GM12892 (cell line): ENCODE measurements around the gene MGAT3.

ENCODE experiments used
- DNase-seq: peaks from one replicate; pipeline ENCODE4 v3.0.0; 2011; ENCODE audit not compliant: insufficient read length
- FAIRE-seq: peaks from 2 replicates; lab custom pipeline; 2011; peaks lifted over from hg19 to GRCh38; lab: Jason Lieb, UNC
- POLR2A ChIP-seq: IDR thresholded peaks from 2 replicates; pipeline ENCODE4 v1.6.1; 2011; ENCODE audit warnings: low read depth, low read length, control low read depth
- POLR2AphosphoS5 ChIP-seq: IDR thresholded peaks from 2 replicates; pipeline ENCODE4 v1.6.1; 2011; ENCODE audit warnings: low read depth, low read length, control low read depth
- TAF1 ChIP-seq: IDR thresholded peaks from 2 replicates; pipeline ENCODE4 v1.6.1; 2011; ENCODE audit warnings: low read depth, mild to moderate bottlenecking, control low read depth, low read length, borderline replicate concordance

MGAT3 gene

GRCh38 chr22:39444247-39444800 lies 12.5 kb upstream of the MGAT3 start:
- no peak for TF ChIP-seq POLR2AphosphoS5
- no peak for TF ChIP-seq POLR2A
- TF ChIP-seq TAF1: no peak
- FAIRE-seq (no peak), DNase-seq (no peak)

DNA sequence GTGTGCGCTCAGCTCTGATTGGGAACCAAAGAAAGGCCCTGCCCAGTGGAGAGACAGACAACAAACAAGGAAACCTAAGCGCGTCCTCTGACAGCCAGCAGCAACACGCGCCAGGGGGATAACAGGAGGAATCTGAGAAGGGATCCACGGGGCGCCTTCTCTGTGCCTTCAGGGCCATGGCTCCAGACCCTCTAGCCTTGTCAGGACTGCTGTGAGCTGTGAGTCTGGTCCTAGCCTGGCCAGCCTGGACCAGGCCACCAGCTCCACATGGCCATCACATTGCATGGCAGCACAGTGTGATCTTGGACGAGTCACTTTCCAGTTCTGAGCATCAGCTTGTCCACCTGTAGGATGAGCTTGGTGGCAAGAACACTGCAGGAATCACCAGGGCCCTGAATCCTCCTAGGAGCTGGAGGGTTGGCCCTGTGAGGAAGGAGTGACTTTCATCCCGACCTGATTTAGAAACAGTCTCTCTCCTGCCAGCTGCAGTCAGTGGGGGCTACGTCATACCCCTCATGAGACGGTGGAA lies 11.8 kb upstream of the MGAT3 start:
- DNase-seq: no peak
- no peak for FAIRE-seq
- no peak for TF ChIP-seq POLR2A

- FAIRE-seq: no peak
- TF ChIP-seq POLR2A: no peak
- DNase-seq: no peak
These were observed 11.1 kb upstream of the MGAT3 start for GRCh38 chr22:39445678-39446077.

DNA sequence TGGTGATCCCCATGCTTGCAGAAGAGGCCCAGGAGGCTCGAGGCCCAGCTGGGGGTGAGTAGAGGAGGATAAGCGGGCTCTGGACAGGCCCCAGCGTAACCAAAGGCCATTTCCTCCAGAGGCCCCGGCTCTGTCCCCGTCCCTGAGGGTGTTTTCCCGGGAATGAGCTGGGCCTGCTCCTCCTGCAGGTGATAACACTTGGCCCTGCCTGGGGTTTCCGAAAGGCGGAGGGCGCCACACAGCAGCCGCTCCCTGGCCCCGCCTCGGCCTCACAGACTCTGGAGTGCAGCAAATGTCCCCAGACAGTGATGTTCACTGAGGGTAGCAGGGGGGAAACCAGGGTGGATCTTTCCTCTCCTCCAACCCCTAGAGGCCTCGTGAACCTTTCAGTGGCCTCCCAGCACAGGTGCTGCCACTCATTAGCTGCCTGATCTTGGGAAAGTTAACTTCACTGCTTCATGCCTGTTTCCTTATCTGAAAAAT lies 10.5 kb upstream of the MGAT3 start:
- DNase-seq (peak; percentile 72), FAIRE-seq (no peak)
- TF ChIP-seq TAF1: 0 out of 2 replicates have a peak, but pooled peaks have one; percentile 42
- no peak; the same call in 1 of the 2 replicates for TF ChIP-seq POLR2AphosphoS5

DNA sequence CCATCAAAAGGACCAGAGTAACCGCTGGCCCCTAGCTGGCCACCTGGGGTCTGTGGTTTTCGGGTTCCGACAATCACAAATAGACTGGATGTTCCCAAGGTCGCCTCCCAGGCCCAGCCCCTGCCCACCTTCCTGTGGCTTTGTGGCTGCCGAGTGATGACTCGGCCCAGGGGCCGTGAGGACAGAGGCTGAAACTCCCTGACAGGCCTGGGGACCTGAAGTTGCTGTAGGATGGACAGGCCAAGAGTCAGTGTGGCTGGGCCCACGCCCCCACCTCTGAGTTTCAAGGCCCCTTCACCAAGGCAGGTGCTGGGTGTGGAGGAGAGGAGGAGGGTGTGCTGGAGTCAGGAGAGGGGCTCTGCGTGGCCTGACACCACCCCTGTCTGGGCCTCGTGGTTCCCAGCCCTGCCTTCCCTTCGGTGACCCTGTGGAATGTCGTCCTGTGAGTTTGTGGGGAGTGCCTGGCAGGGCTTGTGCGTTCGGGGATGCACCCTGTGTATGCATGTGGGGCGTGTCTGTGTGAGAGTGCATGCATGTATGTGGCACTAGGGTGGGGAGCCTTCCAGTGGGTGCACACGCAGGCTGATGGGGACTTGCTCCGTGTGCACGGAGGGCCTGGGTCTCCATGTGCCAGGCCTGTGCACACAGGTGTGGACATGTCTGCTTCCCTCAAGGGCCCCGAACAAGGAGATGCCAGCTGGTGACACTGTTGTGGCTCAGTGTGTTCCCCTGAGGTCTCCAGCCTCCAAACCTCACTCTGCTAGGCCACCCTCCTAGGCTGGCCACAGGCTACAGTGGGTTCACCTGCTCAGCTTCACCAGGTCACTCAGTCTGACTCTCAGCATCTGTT lies 8.4 kb upstream of the MGAT3 start:
- TF ChIP-seq POLR2A: no peak
- no peak for TF ChIP-seq TAF1
- TF ChIP-seq POLR2AphosphoS5: no peak
- DNase-seq: no peak
- FAIRE-seq: peak; percentile 79

- TF ChIP-seq POLR2AphosphoS5 (no peak), POLR2A (no peak), TAF1 (no peak)
- FAIRE-seq (peak; percentile 46), DNase-seq (no peak)
These were observed 7.1 kb upstream of the MGAT3 start for GRCh38 chr22:39449708-39450107.

- TF ChIP-seq POLR2AphosphoS5 (no peak), POLR2A (no peak), TAF1 (no peak)
These were observed 6.4 kb upstream of the MGAT3 start for GRCh38 chr22:39450258-39450955.

DNA sequence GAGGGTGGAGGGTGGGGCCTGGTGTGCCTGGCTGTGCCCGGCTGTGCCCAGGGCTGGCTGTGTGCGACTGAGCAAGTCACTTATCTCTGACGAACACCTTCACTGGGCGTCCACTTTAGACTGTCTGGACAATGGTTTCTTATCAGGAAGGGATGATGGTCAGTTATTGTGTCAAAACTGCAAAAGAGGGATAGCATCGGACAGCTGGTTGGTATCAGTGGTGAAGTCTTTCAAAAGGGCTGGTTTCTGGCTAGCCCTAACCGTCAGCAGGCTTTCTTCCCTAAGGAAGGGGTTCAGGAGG lies 4.1 kb upstream of the MGAT3 start:
- TF ChIP-seq POLR2AphosphoS5 (no peak), TAF1 (no peak), POLR2A (no peak)
- no peak for FAIRE-seq

More at GRCh38 chr22:39450258-39450955, 6.4 kb upstream of the MGAT3 start:
- FAIRE-seq (peak; percentile 36), DNase-seq (no peak)

GRCh38 chr22:39453765-39454378 lies 2.9 kb upstream of the MGAT3 start:
- FAIRE-seq (no peak), DNase-seq (no peak)
- no peak for TF ChIP-seq POLR2A
- TF ChIP-seq POLR2AphosphoS5: no peak
- TF ChIP-seq TAF1: no peak

More for the DNA sequence above, 4.1 kb upstream of the MGAT3 start:
- DNase-seq: no peak

- no peak for TF ChIP-seq TAF1
- TF ChIP-seq POLR2AphosphoS5: no peak
- TF ChIP-seq POLR2A: no peak
- FAIRE-seq: no peak
- DNase-seq: no peak
These were observed 2.4 kb upstream of the MGAT3 start for GRCh38 chr22:39454385-39454871.

GRCh38 chr22:39457198-39457555 lies 365 bp downstream of the MGAT3 start:
- no peak for FAIRE-seq
- TF ChIP-seq TAF1: no peak
- TF ChIP-seq POLR2A: no peak
- no peak for TF ChIP-seq POLR2AphosphoS5
- DNase-seq: peak; percentile 75
